ENCODE results near the gene AFAP1.

DNA sequence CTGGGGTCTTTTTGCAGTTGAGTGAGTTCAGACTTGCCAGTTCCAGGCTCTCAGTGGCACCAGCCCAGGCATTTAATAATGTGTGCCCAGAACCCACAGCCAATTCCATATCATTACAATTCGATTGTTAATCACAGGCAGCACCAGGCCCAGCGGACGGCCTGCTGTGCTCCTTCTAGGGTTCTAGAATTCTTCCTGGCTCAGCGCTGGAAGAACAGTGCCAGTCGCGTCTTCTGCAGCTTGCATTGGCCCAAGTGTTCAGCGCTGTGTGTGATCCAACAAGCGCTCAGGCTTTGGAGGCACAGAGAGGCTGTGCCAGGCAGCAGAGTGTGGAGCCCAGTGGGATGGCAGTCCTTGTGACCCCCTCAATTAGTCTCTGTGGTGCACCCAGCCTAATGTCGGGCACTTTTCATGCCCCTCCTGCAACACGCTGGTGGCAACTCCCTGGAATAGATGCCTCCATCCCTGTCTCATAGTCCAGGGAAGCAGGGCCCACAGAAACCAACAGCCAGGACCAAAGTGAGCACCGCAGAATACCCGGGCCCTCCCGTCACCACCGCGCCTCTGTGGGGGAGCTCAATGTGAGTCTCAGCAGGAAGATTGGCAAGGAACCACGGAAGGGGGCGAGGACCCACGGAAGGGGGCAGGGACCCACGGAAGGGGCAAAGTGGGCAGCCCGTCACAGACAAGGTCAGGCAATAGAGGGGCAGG lies 193.2 kb downstream of the AFAP1 start:
- TF ChIP-seq CTCF (IDR thresholded peaks at IDR 0.05) (no peak), EZH2phosphoT487 (IDR thresholded peaks at IDR 0.05) (no peak), EZH2 (IDR thresholded peaks at IDR 0.05) (no peak)

Measured in neural progenitor cell (in vitro differentiated cells).